IPS DF 6.9 (cell line): ENCODE results near the gene TAF10.

Source experiments
- DNase-seq: peaks from one replicate; pipeline ENCODE4 v3.0.0-alpha.2; 2013; ENCODE audit warnings: low read depth, low spot score
- H3K27ac ChIP-seq: one replicate; pipeline ENCODE4 v1.5.1; 2013; ENCODE audit warnings: low read length, control low read depth
- H3K27me3 ChIP-seq: 2 replicates; pipeline ENCODE4 v1.6.1; 2013; ENCODE audit warnings: mild to moderate bottlenecking, low read length; ENCODE audit not compliant: control insufficient read depth, insufficient read depth
- H3K36me3 ChIP-seq: 2 replicates; pipeline ENCODE4 v1.6.1; 2013; ENCODE audit warnings: low read length; ENCODE audit not compliant: control insufficient read depth, insufficient read depth
- H3K4me1 ChIP-seq: 2 replicates; pipeline ENCODE4 v1.6.1; 2013; ENCODE audit warnings: low read length; ENCODE audit not compliant: control insufficient read depth, insufficient read depth
- H3K4me3 ChIP-seq: 2 replicates; pipeline ENCODE4 v1.5.1; 2013; ENCODE audit warnings: mild to moderate bottlenecking, low read length
- H3K9me3 ChIP-seq: 2 replicates; pipeline ENCODE4 v1.6.1; 2013; ENCODE audit warnings: low read length, inconsistent platforms; ENCODE audit not compliant: control insufficient read depth, insufficient read depth
- WGBS: extraction: QIAGEN DNeasy Blood & Tissue Kit; methylation state at CpG from one replicate; pipeline ENCODE4 v1.1.7; 2013; ENCODE audit warnings: mixed read lengths, missing lambda C conversion rate; ENCODE audit not compliant: insufficient read length, insufficient coverage; 5-methylcytosine and 5-hydroxymethylcytosine counted together

The TAF10 gene

GRCh38 chr11:6632116-6633073 is 20.4 kb upstream of the TAF10 start:
- peaks cover 16% of the 10 kb centered on the region; the same call in 1 of the 2 replicates for H3K27me3 ChIP-seq
- no peaks in the 10 kb centered on the region for H3K36me3 ChIP-seq
- no peaks in the 10 kb centered on the region for H3K9me3 ChIP-seq
- WGBS = no CpG with 5 or more reads among the region's 29 CpGs
- H3K27ac ChIP-seq = no peak overlapping the region
- H3K4me3 ChIP-seq = no peak overlapping the region
- no peak for DNase-seq
- H3K4me1 ChIP-seq = peaks cover 4% of the 10 kb centered on the region; the same call in 1 of the 2 replicates

- peaks cover 4% of the 10 kb centered on the region; the same call in 1 of the 2 replicates for H3K4me1 ChIP-seq
- no peaks in the 10 kb centered on the region for H3K36me3 ChIP-seq
- H3K9me3 ChIP-seq = no peaks in the 10 kb centered on the region
- WGBS = no CpG with 5 or more reads among the region's 11 CpGs
- H3K4me3 ChIP-seq = no peak overlapping the region
- H3K27me3 ChIP-seq = peaks cover 16% of the 10 kb centered on the region; the same call in 1 of the 2 replicates
- DNase-seq = no peak
- H3K27ac ChIP-seq = no peak overlapping the region
These were observed 19.4 kb upstream of the TAF10 start for GRCh38 chr11:6631361-6631890.

- Histone ChIP-seq H3K36me3 (peaks cover 4% of the 10 kb centered on the region; the same call in 1 of the 2 replicates), H3K9me3 (no peaks in the 10 kb centered on the region), H3K27me3 (peaks cover 16% of the 10 kb centered on the region; the same call in 1 of the 2 replicates), H3K27ac (no peak overlapping the region), H3K4me3 (peak overlapping the region; percentile 22; the same call in 1 of the 2 replicates), H3K4me1 (peaks cover 4% of the 10 kb centered on the region; the same call in 1 of the 2 replicates)
- DNase-seq = no peak
- no CpG with 5 or more reads among the region's 28 CpGs for WGBS
These were observed 18.7 kb upstream of the TAF10 start for GRCh38 chr11:6630632-6631291.

- Histone ChIP-seq H3K4me1 (peaks cover 4% of the 10 kb centered on the region; the same call in 1 of the 2 replicates), H3K27ac (no peak overlapping the region), H3K27me3 (peaks cover 16% of the 10 kb centered on the region; the same call in 1 of the 2 replicates), H3K9me3 (no peaks in the 10 kb centered on the region), H3K36me3 (peaks cover 5% of the 10 kb centered on the region; the same call in 1 of the 2 replicates), H3K4me3 (peak overlapping the region; percentile 22; the same call in 1 of the 2 replicates)
- no CpG with 5 or more reads among the region's 102 CpGs for WGBS
- no peak for DNase-seq
These were observed 18.0 kb upstream of the TAF10 start for GRCh38 chr11:6629892-6630631.

- no peak for DNase-seq
- peak overlapping the region; percentile 22; the same call in 1 of the 2 replicates for H3K4me3 ChIP-seq
- H3K27me3 ChIP-seq = peaks cover 16% of the 10 kb centered on the region; the same call in 1 of the 2 replicates
- peaks cover 4% of the 10 kb centered on the region; the same call in 1 of the 2 replicates for H3K4me1 ChIP-seq
- peaks cover 5% of the 10 kb centered on the region; the same call in 1 of the 2 replicates for H3K36me3 ChIP-seq
- WGBS = no CpG with 5 or more reads among the region's 24 CpGs
- no peaks in the 10 kb centered on the region for H3K9me3 ChIP-seq
- no peak overlapping the region for H3K27ac ChIP-seq
These were observed 17.5 kb upstream of the TAF10 start for GRCh38 chr11:6629573-6629891.

- peaks cover 16% of the 10 kb centered on the region; the same call in 1 of the 2 replicates for H3K27me3 ChIP-seq
- peaks cover 4% of the 10 kb centered on the region; the same call in 1 of the 2 replicates for H3K4me1 ChIP-seq
- DNase-seq = no peak
- H3K9me3 ChIP-seq = no peaks in the 10 kb centered on the region
- peaks cover 5% of the 10 kb centered on the region for H3K36me3 ChIP-seq
- no peak overlapping the region for H3K4me3 ChIP-seq
- WGBS = no CpG with 5 or more reads among the region's 4 CpGs
- H3K27ac ChIP-seq = no peak overlapping the region
These were observed 16.5 kb upstream of the TAF10 start for GRCh38 chr11:6628526-6628925.

GRCh38 chr11:6627762-6628241 is 15.8 kb upstream of the TAF10 start:
- no peak overlapping the region for H3K4me3 ChIP-seq
- peaks cover 4% of the 10 kb centered on the region; the same call in 1 of the 2 replicates for H3K4me1 ChIP-seq
- no peaks in the 10 kb centered on the region for H3K9me3 ChIP-seq
- H3K27me3 ChIP-seq = peaks cover 16% of the 10 kb centered on the region; the same call in 1 of the 2 replicates
- WGBS = no CpG with 5 or more reads among the region's 2 CpGs
- H3K36me3 ChIP-seq = peaks cover 5% of the 10 kb centered on the region
- H3K27ac ChIP-seq = no peak overlapping the region
- DNase-seq = no peak

- no peak for DNase-seq
- Histone ChIP-seq H3K4me3 (no peak overlapping the region), H3K9me3 (no peaks in the 10 kb centered on the region), H3K4me1 (peaks cover 4% of the 10 kb centered on the region; the same call in 1 of the 2 replicates), H3K36me3 (peaks cover 5% of the 10 kb centered on the region), H3K27me3 (peaks cover 16% of the 10 kb centered on the region; the same call in 1 of the 2 replicates), H3K27ac (no peak overlapping the region)
- no CpG with 5 or more reads among the region's 19 CpGs for WGBS
These were observed 15.2 kb upstream of the TAF10 start for GRCh38 chr11:6626971-6627761.

- Histone ChIP-seq H3K36me3 (peaks cover 5% of the 10 kb centered on the region), H3K4me3 (no peak overlapping the region), H3K27me3 (peaks cover 10% of the 10 kb centered on the region; the same call in 1 of the 2 replicates), H3K4me1 (peaks cover 4% of the 10 kb centered on the region; the same call in 1 of the 2 replicates), H3K27ac (no peak overlapping the region), H3K9me3 (no peaks in the 10 kb centered on the region)
- DNase-seq = no peak
- WGBS = no CpG with 5 or more reads among the region's 17 CpGs
These were observed 13.9 kb upstream of the TAF10 start for GRCh38 chr11:6625832-6626420.
